ENCODE results near the gene BATF. TPM values are rescaled to one million over a fixed set of nuclear protein-coding genes. Genes with fewer than 3 reads are reported as not detected.

The BATF gene
- total and polyA plus RNA-seq, 2 of the 8 experiments (the other 6 are each of a cell fraction or from before 2014, with no cell fraction given): not detected

DNA sequence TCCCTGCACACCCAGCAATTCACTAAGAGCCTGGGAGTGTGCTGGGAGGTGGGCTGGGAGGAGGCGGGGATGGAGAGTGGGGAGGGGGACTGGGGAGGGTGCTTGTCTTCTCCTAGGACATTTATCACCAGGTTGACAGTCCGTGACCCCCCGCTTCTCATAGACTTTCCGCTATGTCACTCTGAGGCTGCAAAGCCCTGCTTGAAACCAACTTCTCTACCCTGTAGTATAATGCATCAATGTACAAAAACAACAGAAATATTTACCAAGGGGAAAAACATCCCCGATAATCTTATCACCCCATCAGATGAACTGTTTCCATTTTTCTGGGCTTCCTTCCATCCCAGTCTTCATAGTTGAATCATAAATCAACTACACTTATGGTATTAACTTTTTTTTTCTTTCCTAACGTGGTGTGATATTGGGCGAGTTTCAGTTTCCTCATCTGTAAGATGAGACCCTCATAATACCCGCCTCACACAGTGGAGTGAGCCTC, 28.6 kb upstream of the BATF start:
- H2AK5ac ChIP-seq (ENCODE audit: low read depth, low read length): no peak overlapping the region
- DNase-seq (ENCODE audit: low read depth in 1 of 2, low spot score in 2 of 2) (no peak), FAIRE-seq (no peak)
- no peak overlapping the region for H2BK12ac ChIP-seq (ENCODE audit: low read depth, low read length)
- H3K9ac ChIP-seq (replicated peaks in 1 of 4; ENCODE audit: extremely low read depth in 1 of 4, low read depth in 3 of 4, low read length in 3 of 4): no peak overlapping the region
- H2BK15ac ChIP-seq (ENCODE audit: low read length): no peak overlapping the region
- H3K4me3 ChIP-seq (ENCODE audit: extremely low read depth in 1 of 4, insufficient read depth in 2 of 4, low read depth in 3 of 4, low read length in 4 of 4): no peak overlapping the region
- no peaks in the 10 kb centered on the region for H3K79me2 ChIP-seq (ENCODE audit: control insufficient read depth in 1 of 2, insufficient read depth in 2 of 2, low read length in 2 of 2)
- no peak overlapping the region for H4K5ac ChIP-seq (ENCODE audit: insufficient read length, low read depth, low read length)
- H3K27me3 ChIP-seq (replicated peaks in 1 of 4; ENCODE audit: control insufficient read depth in 3 of 4, extremely low read depth in 1 of 4, insufficient read depth in 3 of 4, low read length in 3 of 4): no peaks in the 10 kb centered on the region; a peak in 1 of 7 replicates
- H3K9me3 ChIP-seq (ENCODE audit: insufficient read depth in 2 of 2, low read depth in 1 of 2, low read length in 1 of 2): no peaks in the 10 kb centered on the region
- no peak overlapping the region for H3K14ac ChIP-seq (ENCODE audit: insufficient read length)
- H3K79me1 ChIP-seq (ENCODE audit: low read depth, low read length): no peaks in the 10 kb centered on the region
- H3K36me3 ChIP-seq (ENCODE audit: control insufficient read depth in 2 of 4, insufficient read depth in 4 of 4, low read length in 3 of 4): no peaks in the 10 kb centered on the region
- H3K4ac ChIP-seq (replicated peaks; ENCODE audit: insufficient read length, low read depth, low read length): no peak overlapping the region
- H3K23ac ChIP-seq (ENCODE audit: insufficient read length): no peak overlapping the region
- no peaks in the 10 kb centered on the region for H4K20me1 ChIP-seq (replicated peaks in 1 of 2; ENCODE audit: control insufficient read depth in 1 of 2, insufficient read depth in 2 of 2, low read length in 2 of 2)
- no peak overlapping the region for H3K27ac ChIP-seq (ENCODE audit: low read depth, low read length)
- WGBS, 2 experiments (ENCODE audit: extremely low coverage in 1 of 2, insufficient coverage in 1 of 2, insufficient read length in 1 of 2, insufficient replicate concordance in 2 of 2, low coverage in 1 of 2, low lambda C conversion rate in 2 of 2, missing lambda C conversion rate in 1 of 2): 92% methylated on average over 8 of the region's 8 CpGs; no CpG with 5 or more reads in 1 of the 2 experiments
- H3K4me2 ChIP-seq (ENCODE audit: insufficient read depth in 1 of 2, low read depth in 2 of 2, low read length in 2 of 2): no peak overlapping the region
- no peak overlapping the region for H2AFZ ChIP-seq (ENCODE audit: low read length)
- ChIA-PET CTCF (ENCODE audit: partially characterized antibody) (interaction anchor here (0.8 to 8.0 kb wide), 9 partner anchors 9 to 186 kb away, joined by 3 to 184 read pairs (median 4); no protein-coding TSS in a partner anchor), POLR2A (ENCODE audit: partially characterized antibody) (interaction anchor here (0.6 kb wide), 1 partner anchor 42 kb away, joined by 3 read pairs; no protein-coding TSS in a partner anchor)
- no peak overlapping the region for H4K8ac ChIP-seq (ENCODE audit: extremely low read depth, insufficient read depth, low read length)
- H3K4me1 ChIP-seq (replicated peaks in 1 of 4; ENCODE audit: control insufficient read depth in 3 of 4, insufficient read depth in 4 of 4, low read length in 3 of 4): no peaks in the 10 kb centered on the region
- no peak overlapping the region for H2BK20ac ChIP-seq (ENCODE audit: low read length)
- H3K23me2 ChIP-seq (ENCODE audit: low read depth, low read length): no peaks in the 10 kb centered on the region
- H2BK120ac ChIP-seq (replicated peaks; ENCODE audit: low read depth, low read length): no peak overlapping the region
- no peak overlapping the region for H4K91ac ChIP-seq (replicated peaks; ENCODE audit: insufficient read length, low read length)
- no peak overlapping the region for H2BK5ac ChIP-seq (ENCODE audit: low read depth, low read length)
- no peak overlapping the region; the same call in 1 of the 2 replicates for H3K18ac ChIP-seq (ENCODE audit: extremely low read depth, low read length)
- no peak for TF ChIP-seq KDM4A (IDR thresholded peaks at IDR 0.05; ENCODE audit: low read depth, low read length, severe bottlenecking)
- TF ChIP-seq SUZ12 (IDR thresholded peaks at IDR 0.05; ENCODE audit: low read length): no peak
- TF ChIP-seq HDAC6 (IDR thresholded peaks at IDR 0.05; ENCODE audit: low read depth, low read length): no peak
- no peak for TF ChIP-seq CHD2 (IDR thresholded peaks at IDR 0.05; ENCODE audit: low read length)
- no peak for TF ChIP-seq TBP (IDR thresholded peaks at IDR 0.05; ENCODE audit: low read depth, low read length)
- TF ChIP-seq CHD1 (IDR thresholded peaks at IDR 0.05; ENCODE audit: low read depth, low read length): no peak
- TF ChIP-seq KDM1A (IDR thresholded peaks at IDR 0.05; ENCODE audit: borderline replicate concordance, low read length): no peak
- no peak for TF ChIP-seq GTF2F1 (IDR thresholded peaks at IDR 0.05; ENCODE audit: borderline replicate concordance, low read depth, low read length)
- TF ChIP-seq TCF12 (IDR thresholded peaks at IDR 0.05; ENCODE audit: low read depth, low read length): no peak
- H3K56ac ChIP-seq (replicated peaks; ENCODE audit: insufficient read length, low read depth, low read length): no peak overlapping the region

All from H1 (cell line).